Gastrocnemius medialis (tissue), 4 donors: ENCODE results near the gene CUZD1.
"Not testable (repeated sequence)": the region's sequence is repeated elsewhere in the genome, so short reads cannot be mapped to it uniquely, and the experiment has no call there.

Experiments
- POLR2A ChIP-seq, 2 donors: fragments of 450-650 bp; IDR thresholded peaks; one replicate each; pipeline ENCODE4 v1.6.1; 2017; ENCODE audit warnings: antibody characterized with exemption in 2 of 2, mild to moderate bottlenecking in 2 of 2, moderate library complexity in 2 of 2
- TF ChIP-seq, protein P1 (sequence below), 5 experiments: fragments of 450-650 bp in 3 of 5; fragments of 200-600 bp in 2 of 5; sonication (generic) in 2 of 5; IDR thresholded peaks in 4 of 5; conservative IDR thresholded peaks in 1 of 5; 1 replicate in 4 of 5; 2 replicates in 1 of 5; pipeline ENCODE4 v1.5.1; 2016 to 2019; ENCODE audit warnings: antibody characterized with exemption in 5 of 5, mild to moderate bottlenecking in 3 of 5, moderate library complexity in 3 of 5

DNA sequence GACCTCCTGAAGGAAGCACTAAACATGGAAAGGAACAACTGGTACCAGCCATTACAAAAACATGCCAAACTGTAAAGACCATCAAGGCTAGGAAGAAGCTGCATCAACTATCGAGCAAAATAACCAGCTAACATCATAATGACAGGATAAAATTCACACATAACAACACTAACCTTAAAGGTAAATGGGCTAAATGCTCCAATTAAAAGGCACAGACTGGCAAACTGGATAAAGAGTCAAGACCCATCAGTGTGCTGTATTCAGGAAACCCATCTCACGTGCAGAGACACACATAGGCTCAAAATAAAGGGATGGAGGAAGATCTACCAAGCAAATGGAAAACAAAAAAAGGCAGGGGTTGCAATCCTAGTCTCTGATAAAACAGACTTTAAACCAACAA lies 23.1 kb upstream of the CUZD1 start:
- TF ChIP-seq, protein P1, sequence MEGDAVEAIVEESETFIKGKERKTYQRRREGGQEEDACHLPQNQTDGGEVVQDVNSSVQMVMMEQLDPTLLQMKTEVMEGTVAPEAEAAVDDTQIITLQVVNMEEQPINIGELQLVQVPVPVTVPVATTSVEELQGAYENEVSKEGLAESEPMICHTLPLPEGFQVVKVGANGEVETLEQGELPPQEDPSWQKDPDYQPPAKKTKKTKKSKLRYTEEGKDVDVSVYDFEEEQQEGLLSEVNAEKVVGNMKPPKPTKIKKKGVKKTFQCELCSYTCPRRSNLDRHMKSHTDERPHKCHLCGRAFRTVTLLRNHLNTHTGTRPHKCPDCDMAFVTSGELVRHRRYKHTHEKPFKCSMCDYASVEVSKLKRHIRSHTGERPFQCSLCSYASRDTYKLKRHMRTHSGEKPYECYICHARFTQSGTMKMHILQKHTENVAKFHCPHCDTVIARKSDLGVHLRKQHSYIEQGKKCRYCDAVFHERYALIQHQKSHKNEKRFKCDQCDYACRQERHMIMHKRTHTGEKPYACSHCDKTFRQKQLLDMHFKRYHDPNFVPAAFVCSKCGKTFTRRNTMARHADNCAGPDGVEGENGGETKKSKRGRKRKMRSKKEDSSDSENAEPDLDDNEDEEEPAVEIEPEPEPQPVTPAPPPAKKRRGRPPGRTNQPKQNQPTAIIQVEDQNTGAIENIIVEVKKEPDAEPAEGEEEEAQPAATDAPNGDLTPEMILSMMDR (IDR thresholded peaks at IDR 0.05 in 4 of 5, conservative IDR thresholded peaks at IDR 0.05 in 1 of 5) = not testable (repeated sequence)
- not testable (repeated sequence) for TF ChIP-seq POLR2A (IDR thresholded peaks at IDR 0.05)
